PC-9 (cell line): ENCODE results near the gene LARGE1.

ENCODE experiments used
- CTCF ChIP-seq: fragments of 200-600 bp; sonication (generic); conservative IDR thresholded peaks from 2 replicates; pipeline ENCODE4 v1.6.1; 2017; ENCODE audit warnings: mixed run types, antibody characterized with exemption, mild to moderate bottlenecking, moderate library complexity
- EZH2 ChIP-seq: fragments of 200-600 bp; sonication (generic); IDR thresholded peaks from 2 replicates; pipeline ENCODE4 v1.8.0; 2017; ENCODE audit warnings: antibody characterized with exemption, low read depth

DNA sequence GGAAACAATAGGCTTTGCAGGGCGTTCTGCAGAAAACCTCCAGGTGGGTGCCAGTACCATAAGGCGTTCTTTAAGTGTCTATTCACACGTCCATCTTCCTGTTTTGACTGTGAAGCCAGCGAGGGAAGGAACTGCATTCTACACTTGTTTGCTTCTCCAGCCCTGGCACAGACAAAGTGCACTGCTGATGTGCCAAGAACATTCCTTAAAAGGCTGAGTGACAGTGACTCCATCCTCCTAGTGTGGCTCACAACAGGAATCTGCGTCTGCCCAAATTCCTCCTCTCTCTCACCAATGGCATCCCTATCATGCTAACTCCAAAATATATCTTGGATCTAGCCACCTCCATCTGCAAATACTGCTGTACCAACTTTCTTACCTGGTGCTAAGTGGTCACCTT lies 454.7 kb downstream of the LARGE1 start:
- TF ChIP-seq CTCF (no peak), EZH2 (no peak)
